NOMO-1 (cell line): ENCODE data around the gene PRKCA.
"Not testable (repeated sequence)": the region's sequence is repeated elsewhere in the genome, so short reads cannot be mapped to it uniquely, and the experiment has no call there.

ENCODE experiments used
- DNase-seq, 2 experiments: peaks; one replicate each; lab custom pipeline; 2025; ENCODE audit not compliant: unreplicated experiment in 2 of 2; lab: John Stamatoyannopoulos, UW

PRKCA gene

DNA sequence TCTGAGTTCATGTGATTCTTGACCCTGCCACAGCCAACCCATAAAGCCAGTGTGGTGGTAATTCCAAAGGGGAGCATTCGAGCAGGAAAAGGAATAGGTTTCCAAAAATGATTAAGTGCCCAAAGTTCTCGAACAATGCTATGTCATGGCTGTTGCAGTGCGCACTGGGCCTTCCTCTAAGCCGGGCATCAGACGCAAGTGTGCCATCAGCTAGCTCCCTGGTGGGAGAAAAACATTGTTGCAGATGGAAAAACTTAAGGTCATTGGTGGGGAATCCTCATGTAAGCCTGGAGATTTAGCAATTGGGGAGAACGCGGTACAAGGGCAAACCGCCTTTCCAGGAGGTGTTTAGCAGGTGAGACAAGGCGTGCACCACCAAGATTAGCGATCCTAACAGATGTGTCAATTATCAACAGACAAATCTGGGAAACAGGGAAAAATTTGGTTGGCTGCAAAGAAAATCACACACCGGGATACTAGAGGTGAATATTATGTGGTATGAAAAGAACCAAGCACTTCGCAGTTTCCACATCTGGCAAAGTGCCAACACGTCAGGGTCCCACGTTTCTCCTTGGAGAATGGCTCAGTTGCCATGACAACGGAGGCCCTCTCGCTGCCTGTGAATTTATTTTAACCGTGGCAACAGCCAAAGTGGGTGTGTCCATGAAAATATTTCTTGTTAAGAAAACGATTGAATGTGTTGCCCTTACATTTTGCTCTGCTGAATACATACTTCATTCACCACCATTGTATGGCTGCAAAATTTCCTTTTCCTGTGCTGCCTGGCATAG is 414.0 kb downstream of the PRKCA start:
- DNase-seq = no peak

DNA sequence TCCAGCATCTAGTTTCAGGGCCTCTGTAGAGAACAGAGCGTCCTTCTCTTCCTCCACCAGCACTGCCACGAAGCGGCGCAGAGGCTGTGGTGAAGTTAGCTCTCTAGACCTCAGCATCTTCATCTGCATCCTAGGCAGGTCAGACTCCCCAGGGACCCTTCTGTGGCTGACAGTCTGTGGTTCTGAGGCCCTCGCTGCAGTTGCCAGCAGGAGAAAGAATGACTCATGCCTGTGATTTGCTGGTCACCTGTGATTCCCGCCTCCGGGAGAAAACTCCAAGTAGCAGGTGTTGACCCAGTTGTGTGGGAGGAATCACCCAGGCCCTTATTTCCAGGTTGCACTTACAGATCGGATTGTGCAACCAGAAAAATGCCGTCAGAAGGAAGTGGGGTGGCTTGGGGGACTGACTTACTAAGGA is 415.2 kb downstream of the PRKCA start:
- DNase-seq = no peak

DNA sequence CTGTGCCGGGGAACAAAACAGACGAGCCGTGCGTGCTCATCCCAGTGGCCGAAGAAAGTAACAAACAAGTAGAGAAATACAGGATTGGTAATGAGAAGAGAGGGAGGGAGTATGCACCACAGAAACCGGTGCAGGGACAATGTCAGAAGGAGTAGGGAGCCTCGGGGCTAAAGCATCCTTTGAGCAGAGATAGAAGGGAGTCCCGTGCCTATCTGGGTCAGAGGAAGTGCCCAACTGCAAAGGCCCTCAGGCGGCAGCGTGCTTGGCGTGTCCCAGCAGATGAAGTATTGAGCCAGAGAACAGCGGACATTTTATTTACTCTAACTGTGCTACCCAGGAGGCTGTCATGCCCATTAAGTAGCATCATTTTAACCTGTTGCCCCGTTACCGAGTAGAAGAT is 417.6 kb downstream of the PRKCA start:
- DNase-seq = no peak

DNA sequence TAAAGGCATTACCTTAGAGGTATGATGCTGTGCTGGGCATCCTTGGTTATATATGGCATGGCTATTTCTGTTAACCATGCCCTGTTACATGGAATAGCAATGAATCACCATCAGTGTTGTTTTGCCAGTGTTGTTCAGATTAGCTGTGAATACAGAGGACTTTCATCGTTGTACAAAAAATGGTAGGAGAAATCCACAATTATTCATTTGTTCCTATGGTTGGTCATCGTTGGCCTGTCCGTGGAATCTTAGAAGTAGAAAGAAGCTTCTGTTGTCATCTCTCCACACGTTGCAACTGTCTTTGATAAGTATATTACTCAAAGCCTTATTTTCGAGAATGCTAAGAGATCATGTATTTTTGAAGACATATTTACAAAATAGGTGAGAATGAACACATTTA is 418.2 kb downstream of the PRKCA start:
- DNase-seq = no peak

DNA sequence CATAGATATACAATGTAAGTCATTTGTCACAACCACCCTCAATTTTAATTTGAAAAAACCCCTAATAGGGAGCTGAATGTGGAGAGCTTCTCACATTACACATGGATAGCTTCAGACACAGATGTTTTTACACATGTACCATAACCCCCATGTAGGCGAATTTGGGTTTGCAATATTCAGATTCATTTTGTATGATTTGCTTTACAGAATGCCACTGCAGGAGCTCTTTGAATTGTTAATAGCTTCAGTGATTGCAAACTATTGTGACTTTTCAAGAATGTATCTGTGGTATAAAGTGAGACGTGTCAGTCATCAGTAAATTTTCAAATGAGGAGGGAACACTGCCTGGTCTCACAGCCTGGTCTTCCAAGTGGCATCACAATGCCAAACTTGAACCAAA is 419.9 kb downstream of the PRKCA start:
- DNase-seq = no peak

DNA sequence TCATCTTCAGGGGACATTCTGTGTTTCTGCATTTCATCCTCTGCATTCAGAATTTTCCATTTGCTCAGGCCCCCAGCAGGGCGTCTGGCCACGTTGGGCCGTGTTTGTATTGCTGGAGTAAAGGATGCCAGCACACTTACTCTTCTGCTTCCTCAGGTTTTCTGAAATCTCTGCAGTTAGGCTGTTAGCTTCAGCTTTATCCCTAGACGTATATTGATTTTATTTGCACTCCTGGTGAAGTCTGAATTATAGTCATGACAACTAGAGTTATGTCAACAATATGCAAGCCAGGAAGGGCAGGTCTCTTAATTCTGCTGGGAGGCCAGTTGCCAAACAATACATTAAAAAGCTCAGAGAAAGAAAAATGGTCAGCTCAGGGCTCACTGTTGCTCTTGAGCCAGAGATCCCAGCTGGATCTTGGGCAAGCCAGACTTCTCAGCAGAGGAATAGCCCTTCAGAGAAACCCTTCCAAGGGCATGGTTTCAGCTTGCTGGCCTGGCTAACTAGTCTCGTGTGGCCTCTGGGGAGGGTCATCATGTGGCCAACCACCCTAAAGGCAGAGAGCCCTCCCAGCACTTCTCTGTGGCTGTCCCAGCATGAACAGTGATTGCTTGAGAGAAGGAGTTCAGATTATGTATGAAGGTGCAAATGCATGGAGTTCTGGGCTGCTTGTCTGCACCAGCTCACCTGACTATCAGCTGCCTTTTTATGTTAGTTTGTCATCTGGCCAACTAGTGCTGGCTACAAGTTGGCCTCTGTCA is 422.3 kb downstream of the PRKCA start:
- DNase-seq = no peak

DNA sequence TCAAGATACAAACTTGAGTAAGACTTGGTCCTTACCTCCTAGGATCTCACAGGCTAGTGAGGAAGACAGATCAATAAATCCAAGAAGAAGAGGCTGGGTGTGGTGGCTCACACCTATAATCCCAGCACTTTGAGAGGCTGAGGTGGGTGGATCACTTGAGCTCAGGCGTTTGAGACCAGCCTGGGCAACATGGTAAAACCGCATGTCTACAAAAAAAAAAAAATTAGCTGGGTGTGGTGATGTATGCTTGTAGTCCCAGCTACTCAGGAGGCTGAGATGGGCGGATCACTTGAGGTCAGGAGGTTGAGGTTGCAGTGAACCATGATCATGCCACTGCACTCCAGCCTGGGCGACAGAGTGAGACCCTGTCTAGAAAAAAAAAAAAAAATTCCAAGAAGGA is 423.0 kb downstream of the PRKCA start:
- DNase-seq = not testable (repeated sequence)

DNA sequence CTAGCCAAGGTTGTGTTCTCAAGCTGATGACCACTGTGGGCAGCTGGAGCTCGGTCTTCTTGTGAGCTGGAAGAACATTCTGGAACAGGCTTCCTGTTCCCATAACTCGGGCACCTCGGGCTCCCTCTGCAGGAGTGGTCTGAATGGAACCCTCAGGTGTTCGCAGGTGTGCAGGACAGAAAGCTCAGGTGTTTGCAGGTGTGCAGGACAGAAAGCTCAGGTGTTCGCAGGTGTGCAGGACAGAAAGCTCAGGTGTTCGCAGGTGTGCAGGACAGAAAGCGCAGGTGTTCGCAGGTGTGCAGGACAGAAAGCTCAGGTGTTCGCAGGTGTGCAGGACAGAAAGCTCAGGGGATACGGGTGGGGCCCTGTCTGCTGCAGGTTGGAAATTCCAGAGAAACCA is 423.5 kb downstream of the PRKCA start:
- DNase-seq = no peak

DNA sequence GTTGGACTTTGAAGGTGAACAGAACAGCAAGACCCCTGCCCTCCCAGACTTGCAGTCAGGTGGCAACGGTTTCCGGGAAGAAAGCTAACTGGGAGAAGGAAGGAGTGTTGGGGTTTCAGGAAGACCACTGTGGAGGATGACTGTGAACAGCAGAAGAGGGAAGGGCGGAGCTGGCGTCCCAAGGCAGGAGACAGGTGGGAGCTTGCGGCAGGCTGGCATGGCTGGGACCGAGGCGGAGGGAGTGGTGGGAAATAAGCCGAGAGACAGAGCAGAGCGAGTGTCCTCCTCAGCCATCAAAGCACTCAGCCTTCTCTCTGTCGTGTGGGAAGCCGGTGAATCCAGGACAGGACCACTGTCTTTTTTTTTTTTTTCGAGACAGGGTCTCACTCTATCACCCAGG is 424.0 kb downstream of the PRKCA start:
- no peak for DNase-seq

DNA sequence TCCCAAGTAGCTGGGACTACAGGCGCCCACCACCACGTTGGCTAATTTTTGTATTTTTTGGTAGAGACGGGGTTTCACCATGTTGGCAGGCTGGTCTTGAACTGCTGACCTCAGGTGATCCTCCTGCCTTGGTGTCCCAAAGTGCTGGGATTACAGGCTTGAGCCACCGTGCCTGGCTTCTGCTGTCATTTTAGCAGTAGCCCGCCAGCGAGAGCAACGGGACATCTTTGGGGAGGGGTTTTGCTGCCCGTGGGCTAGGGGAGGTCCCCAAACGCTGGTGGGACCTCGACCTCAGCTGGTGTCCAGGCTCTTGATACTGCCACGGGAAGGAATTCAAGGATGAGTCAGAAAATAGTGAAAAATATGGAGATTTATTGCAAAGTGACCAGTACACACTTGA is 424.4 kb downstream of the PRKCA start:
- DNase-seq = no peak

DNA sequence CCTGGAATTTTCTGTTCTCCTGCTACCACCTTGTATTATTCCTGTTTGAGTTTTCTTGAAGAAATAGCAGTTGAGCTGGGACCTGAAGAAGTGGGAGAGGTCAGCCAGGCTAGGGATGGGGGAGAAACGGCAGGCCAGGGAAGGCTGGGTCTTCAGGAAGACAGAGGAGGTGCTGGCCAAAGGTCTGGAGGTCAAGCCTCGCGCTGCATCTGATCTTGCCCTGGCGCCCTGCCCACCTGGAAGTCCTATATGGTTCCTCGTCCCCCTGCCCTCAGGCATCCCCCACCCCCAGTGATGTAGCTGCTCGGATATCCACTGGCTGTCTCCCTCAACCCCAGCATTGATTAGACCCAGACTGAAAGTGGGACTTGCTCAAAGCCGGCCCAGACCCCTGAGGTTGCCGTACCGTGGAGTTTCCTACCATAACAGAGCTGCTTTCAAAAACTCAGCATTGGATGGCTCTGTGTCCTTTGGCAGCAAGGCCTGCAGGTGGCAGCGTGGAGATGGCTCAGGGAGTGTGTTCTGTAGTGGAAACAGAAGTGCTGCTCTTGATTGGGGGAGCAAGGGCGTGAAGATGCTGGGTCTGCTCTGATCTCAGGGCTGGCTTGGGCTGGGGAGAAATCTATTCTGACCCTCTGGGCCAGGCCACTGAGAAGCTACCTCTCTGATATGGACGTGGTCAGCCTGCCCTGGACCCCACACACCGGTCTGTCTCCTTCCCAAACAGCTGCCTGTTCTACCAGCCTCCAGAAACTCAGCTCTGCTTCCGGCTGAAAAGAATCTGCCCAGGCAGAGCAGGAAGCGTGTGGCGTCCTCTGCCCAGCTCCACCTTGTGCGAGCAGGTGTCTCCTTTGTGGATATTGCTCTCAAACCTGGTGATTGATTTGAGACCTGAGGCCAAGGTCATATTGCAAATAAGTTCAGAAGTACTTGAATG is 425.5 kb downstream of the PRKCA start:
- DNase-seq = peak; percentile 20 to 28

DNA sequence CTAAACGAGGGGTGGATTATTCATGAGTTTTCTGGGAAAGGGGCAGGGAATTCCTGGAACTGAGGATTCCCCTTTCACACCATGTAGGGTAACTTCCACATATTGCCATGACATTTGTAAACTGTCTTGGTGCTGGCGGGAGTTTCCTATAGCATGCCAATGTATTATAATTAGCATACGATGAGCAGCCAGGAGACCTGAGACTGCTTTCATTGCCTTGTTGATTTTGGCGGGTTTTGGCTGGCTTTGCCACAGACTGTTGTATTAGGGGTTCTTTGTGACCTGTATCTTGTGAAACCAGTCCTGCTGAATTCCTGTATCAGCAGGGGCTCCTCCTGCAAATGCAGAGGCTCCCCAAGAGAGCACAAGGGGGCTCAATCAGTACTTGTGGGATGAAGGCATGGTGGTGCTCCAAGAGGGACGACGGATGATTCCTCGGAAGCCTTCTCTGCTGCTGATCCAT is 428.1 kb downstream of the PRKCA start:
- DNase-seq = no peak

DNA sequence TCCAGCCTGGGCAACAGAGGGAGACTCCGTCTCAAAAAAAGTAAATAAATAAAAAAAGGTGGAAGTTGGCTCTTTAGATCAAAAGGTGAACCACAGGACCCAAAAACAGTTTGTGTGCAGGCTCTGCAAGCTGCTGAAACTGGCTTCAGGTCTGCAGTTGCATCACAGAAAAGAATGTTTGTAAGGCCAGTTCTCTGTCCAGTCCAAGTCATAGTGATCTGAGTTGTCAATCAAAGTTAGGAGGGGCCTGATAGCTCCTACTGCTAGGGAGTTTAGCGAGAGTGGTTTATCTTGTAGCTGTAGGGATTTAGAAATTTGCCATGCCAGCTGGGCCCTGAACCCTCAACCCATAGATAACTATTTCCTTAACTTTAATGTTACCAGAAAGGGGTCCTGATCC is 431.3 kb downstream of the PRKCA start:
- DNase-seq = no peak

DNA sequence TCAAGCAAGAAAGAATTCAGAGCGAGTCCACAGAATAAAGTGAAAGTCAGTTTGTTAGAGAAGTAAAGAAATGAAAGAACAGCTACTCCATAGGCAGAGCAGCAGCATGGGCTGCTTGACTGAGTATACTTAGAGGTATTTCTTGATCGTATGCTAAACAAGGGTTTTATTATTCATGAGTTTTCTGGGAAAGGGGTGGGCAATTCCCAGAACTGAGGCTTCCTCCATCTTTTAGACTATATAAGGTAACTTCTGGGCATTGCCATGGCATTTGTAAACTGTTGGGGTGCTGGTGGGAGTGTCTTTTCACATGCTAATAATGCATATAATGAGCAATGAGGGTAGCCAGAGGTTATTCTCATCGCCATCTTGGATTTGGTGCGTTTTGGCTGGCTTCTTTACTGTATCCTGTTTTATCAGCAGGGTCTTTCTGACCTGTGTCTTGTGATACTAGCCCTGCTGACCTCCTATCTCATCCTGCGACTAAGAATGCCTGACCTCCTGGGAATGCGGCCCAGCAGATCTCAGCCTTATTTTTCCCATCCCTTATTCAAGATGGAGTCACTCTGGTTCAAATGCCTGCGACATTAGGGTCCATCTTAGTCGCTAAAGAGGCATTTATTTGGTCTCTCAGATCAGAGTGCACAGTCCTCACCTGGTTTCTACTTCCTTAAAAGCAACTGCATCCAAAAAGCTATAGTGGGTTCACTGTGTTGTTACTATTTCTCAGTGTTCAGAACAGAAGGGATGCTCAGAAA is 432.0 kb downstream of the PRKCA start:
- DNase-seq = no peak

DNA sequence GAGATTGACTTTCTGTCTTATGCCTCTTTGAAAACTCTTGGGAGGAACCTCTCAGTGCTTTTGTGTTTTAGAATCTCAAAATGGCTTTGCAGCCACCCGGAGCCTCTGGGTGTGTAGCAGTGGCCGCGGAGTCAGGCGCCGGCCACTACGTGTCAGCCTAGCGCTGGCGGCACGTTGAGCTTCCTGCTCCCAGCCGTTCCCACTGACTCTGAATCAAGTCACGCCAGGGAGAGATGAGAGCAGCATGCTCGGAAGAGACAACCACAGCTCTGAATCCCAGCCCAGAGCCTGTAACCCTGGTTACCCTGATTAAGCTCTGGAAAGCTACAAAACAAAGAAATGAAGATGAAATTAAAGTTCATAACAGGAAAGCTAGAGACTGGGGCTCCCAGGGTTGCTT is 435.1 kb downstream of the PRKCA start:
- DNase-seq = no peak

DNA sequence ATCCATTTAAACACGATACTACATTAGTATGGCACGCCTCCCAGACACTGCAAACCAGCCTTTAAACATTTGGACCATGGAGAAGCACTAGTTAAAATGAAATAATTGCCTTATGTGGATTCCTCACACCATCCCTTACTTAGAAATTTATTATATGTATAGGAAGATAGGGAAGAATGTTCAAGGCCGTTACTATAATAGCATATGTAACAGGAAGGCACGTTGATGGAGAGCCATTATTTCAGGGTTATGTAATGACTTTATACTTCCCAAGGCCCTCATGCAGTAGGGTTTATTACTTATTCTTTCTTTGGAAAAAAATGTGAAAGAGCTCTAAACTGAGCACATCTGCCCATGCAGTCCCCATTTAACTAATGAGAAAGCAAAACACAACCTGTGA is 435.9 kb downstream of the PRKCA start:
- DNase-seq = no peak

DNA sequence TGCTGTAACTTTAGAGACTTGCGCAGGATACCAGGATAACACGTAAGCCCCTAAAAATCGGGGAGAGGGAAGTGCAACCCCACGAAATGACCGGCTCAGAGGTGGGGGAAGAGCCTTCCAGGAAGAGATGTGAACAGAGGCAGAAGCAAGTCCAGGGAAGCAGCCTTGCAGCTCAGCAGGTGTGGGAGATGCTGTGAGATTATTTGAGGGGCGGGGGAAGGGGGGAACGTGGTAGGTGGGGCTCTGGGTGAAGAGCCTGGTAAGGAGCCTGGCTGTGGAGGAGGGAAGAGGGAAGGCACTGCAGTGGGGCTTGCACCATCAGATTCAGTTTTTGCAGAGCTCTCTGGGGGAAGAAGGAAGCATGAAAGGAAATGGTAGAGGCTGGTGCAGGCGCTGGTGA is 437.1 kb downstream of the PRKCA start:
- no peak for DNase-seq

DNA sequence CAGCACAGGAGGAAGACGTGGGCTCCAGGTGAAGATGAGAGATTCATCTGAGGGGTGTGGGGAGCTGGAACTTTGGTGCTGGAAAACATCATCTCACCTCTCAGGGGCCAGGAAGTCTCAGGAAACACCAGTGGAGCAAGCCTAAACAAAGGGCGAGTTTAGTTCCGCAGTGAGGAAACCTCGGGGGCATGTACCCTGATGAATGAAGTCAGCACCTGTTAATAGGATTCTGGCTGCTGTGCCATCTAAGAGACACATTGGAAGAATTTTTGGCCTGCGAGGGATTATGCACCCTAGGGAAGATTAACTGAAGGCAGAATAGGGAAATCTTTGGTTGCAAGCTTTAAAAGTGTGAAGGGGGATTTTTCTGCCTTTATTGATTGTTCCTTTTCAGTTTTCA is 437.8 kb downstream of the PRKCA start:
- DNase-seq = no peak

DNA sequence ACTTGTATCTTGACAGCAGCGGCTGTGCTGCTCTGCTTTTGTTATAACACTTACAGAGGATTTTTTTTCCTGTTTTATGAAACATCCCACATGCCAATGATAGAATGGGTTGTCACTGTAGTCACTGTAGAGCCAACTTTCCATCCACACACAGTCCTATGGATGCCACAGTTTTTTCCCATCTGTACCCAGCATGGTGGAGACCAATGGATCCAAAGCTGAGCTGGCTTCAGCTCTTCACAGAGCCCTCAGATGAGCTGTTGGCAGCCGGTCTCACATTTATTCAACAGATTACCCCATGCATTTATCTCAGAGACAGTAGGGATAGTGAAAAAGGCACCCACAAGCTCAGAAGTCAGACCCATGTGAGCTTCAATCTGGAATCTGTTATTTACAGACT is 441.1 kb downstream of the PRKCA start:
- DNase-seq = no peak

DNA sequence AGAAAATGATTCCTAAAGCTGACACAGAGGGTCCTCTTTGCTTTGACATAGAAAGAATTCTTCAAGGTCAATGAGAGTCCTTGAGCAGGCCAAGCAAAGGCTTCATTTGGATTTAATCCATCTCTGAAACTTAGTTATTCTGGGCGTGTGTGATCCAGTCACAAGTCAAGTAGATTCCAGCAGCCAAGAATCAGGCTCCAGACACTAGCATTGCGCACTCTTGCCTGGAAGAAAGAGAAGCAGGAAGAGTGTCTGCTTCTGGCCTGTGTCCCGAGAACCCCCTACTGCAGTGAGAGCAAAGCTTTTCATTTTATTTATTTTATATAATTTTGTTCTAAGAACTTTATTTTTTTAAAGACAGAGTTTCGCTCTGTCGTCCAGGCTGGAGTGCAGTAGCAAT is 444.3 kb downstream of the PRKCA start:
- DNase-seq = no peak
